Endometrium (tissue), 2 donors: ENCODE results near the gene GRPEL2.

Experiments
- FAIRE-seq: peaks from 2 replicates; lab custom pipeline; 2012; peaks lifted over from hg19 to GRCh38; lab: Jason Lieb, UNC
- donor health status: control.
- donor health status: control.

The GRPEL2 gene

DNA sequence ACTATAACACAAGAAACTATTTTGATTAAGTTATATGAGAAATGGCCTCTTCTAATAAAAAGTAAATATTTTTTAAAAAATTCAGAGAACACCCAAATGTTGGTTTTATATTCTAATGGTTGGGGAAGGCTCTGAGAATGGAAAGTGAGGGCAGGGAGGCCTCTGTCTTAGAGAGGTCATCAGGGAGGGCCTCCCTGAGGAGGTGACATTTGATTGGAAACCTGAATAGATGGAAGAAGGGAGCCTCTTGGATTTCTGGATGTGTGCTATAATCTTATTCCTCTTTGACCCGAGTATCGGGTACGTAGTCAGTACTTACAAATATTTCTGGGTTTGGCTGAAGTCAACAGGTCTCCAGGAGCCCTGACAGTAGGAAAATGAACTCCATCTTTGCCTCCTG, 26.1 kb upstream of the GRPEL2 start:
- FAIRE-seq, result no peak

DNA sequence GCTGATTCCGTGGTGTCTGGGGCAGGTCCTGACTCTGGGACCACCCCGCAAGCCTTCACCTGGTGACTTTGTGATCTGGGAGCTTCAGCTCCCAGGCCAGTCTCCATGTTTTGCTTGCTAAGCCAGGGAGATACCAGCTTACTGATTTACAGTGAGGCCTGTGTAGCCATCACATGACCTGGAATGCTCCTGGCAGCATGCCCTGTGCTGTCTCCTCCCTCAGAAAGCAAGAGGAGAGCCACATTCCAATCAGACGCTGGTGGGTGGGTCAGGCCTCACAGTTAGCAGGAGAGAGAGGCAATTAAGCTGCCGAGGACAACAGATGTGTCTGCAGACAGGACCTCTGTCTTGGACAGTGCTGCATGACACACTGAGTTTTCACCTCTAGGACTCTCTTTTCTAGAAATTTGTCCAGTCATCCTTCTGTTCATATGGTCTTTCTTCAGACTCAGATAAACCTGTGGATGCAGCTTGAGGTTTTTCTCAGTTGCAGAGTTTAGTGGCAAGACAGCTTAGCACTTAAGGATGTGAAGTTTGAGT, 24.4 kb upstream of the GRPEL2 start:
- FAIRE-seq, result peak; percentile 18

DNA sequence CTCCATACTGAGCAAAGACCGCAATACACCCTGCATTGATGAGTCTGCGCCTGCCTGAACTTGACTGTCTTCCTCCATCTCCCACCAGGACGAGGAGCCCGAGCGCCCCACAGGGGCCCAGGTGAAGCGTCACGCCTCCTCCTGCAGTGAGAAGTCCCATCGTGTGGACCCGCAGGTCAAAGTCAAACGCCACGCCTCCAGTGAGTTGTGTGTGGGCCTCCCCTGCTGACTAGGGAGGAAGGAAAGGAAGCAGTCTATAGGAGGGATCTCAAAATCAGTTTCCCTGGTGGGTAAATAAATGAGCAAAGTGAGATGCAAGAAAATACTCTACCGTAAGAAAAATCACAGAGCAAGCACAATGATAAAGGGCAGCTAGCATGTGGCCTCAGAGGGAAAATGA, 22.8 kb upstream of the GRPEL2 start:
- FAIRE-seq, result no peak

DNA sequence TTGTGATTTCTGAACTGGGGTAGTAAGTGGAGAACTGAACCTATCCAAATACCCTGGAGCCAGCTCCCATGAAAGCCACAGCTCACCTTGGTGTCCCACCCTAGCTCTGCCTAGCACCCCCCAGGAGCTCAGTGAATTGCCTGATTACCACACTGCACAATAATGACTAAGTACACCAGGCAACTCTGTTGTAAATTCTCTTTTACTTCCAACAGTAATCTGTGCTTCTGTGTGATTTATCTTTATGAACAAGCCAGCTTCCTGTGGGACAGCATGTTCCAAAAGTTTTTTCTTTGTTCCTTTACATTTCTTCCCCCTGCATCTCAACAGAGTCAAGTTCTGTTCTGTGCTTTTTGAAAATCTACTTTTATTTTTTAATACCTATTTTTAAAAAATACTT, 22.1 kb upstream of the GRPEL2 start:
- FAIRE-seq, result no peak

GRCh38 chr5:149323621-149324205, 21.6 kb upstream of the GRPEL2 start:
- no peak for FAIRE-seq

DNA sequence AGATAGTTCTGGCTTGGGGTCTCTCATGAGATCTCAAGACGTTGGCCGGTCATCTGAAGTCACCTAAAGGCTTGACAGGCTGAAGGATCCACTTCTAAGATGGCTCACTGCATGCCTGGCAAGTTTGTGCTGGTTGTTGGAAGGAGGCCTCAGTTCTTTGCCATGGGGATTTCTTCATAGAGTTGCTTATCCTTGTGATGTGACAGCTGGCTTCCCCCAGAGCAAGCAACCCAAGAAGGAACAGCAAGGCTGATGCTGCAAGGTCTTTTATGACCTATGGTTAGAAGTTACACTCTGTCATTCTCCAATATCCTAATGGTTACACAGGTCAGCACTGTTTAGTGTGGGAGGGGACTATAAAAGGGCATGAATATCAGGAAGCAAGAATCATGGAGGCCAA, 20.7 kb upstream of the GRPEL2 start:
- FAIRE-seq, result no peak

GRCh38 chr5:149325166-149325735, 20.0 kb upstream of the GRPEL2 start:
- FAIRE-seq, result no peak

GRCh38 chr5:149325894-149326293, 19.4 kb upstream of the GRPEL2 start:
- FAIRE-seq, result no peak

GRCh38 chr5:149326611-149327010, 18.7 kb upstream of the GRPEL2 start:
- FAIRE-seq, result no peak

GRCh38 chr5:149328177-149328576, 17.1 kb upstream of the GRPEL2 start:
- FAIRE-seq, result no peak

- no peak for FAIRE-seq
These were observed 11.4 kb upstream of the GRPEL2 start for GRCh38 chr5:149333711-149334443.

- FAIRE-seq, result no peak
These were observed 7.6 kb upstream of the GRPEL2 start for GRCh38 chr5:149337736-149338135.

DNA sequence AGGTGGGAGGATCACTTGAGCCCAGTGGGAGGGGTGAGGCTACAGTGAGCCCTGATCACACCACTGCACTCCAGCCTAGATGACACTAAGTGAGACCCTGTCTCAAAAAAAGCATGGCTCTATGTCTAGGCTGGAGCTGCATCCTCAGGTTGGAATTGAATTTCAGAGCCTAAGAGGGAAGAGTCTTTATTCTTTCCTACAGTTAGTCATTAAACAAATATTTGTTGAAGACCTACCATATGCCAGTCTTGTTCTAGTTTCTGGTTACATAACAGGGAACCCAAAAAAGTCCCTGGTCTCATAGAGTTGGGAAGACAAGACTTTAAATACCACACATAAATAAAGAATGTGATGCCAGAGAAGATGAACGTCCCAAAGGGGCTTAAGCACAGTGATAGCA, 6.9 kb upstream of the GRPEL2 start:
- no peak for FAIRE-seq

DNA sequence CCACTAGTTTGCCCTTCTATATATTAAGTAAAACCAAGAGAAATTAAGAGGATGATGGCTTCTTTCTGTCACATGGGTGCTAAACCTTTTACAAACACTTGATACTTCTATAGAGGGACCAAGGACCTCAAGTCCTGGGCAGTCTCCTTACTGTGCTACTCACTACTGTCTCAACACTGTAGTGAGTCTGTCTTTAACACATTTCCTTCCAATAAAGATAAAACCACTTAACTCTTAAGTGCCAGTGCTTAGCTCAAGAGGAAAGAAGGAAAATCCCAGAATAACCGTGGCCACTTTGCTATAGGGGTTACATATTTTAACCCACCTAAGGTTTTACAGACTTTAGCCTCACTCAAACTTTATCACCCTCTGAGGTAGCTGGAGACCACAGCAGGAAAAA, 4.4 kb upstream of the GRPEL2 start:
- no peak for FAIRE-seq

GRCh38 chr5:149341876-149342275, 3.4 kb upstream of the GRPEL2 start:
- no peak for FAIRE-seq

- no peak for FAIRE-seq
These were observed 1.1 kb upstream of the GRPEL2 start for GRCh38 chr5:149344151-149344550.

DNA sequence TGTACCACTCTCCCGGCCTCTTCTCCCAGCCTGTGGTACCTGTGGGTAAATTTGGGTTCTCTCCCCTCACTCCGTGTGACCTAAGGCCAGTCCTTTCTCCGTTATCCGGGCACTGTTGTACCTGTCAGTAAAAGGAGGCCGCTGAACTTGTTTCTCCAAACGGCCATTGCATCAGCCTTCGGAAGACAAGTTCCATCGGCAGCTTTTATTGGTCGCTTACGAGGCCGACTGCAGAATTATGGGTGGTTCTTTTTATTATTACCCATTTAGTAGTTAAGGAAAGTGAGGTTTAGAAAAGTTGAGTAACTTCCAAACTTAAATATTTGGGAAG, 558 bp downstream of the GRPEL2 start:
- FAIRE-seq, result no peak

DNA sequence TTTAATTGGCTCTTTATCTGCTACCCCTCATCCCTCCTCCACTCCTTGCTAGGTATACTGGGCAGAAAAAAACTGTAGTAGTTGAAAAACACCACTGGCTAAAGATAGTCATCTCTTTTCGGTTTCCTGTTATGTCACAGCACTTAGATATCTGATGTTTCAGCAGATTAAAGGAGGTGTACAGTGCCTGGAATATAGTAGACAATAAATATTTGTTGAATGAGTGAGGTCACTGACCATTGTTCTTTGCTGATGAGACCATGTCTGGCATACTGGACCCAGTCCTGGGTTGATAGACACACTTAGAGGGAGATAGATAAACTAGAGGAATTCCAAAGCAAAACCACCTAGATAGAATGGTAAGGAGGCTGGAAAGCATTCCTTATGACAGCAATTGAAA, 3.2 kb downstream of the GRPEL2 start:
- no peak for FAIRE-seq

DNA sequence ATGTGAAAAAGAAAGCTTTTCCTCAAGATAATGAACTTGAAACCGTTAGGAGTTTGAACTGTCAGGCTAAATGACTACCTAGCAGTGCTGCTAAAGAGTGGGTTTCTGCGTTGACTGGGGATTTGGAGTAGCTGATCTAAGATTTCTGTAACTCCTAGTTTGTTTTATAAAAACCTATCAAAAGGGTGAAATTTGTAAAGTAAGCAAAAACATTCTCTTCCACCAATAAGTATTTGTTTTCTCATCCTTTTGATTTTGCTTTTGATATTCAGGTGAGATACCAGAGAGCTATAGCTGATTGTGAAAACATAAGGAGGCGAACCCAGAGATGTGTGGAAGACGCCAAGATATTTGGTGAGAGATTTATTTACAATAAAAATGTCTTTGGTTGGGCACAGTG, 4.1 kb downstream of the GRPEL2 start:
- FAIRE-seq, result no peak

DNA sequence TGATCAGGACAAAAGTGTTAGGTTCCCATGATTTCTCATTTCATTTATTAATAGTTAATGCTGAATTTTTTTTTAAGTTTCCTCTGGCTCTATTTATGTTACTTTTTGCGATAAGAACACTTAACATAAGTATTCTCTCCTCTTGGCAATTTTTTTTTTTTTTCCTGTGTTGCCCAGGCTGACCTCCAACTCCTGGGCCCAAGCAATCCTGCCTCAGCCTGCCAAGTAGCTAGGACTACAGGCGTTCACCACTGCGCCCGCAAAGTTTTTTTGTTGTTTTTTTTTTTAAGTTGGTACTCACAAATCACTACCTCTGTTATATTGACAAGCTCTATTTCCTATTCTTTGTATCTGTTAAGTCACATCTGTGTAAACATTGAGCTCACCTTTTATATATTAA, 6.9 kb downstream of the GRPEL2 start:
- FAIRE-seq, result no peak

- FAIRE-seq, result no peak
These were observed 8.6 kb downstream of the GRPEL2 start for GRCh38 chr5:149353911-149354310.

GRCh38 chr5:149355688-149356087, 10.4 kb downstream of the GRPEL2 start:
- no peak for FAIRE-seq

DNA sequence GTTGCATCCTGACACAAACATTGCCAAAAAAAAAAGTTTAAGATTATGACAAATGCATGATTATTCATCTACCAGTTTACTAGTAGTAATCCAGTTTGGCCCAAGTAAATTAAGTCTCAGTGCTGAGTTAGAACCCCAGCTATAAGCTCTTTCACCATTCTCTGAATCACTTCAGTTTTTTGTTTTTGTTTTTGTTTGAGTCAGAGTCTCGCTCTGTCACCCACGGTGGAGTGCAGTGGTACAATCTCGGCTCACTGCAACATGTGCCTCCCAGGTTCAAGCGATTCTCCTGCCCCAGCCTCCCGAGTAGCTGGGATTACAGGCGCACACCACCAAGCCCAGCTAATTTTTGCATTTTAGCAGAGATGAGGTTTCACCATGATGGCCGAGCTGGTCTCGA, 11.1 kb downstream of the GRPEL2 start:
- no peak for FAIRE-seq
